A673 (cell line): Measurements from ENCODE around the gene FNDC1. TPM values are rescaled to one million over a fixed set of nuclear protein-coding genes. Genes with fewer than 3 reads are reported as not detected.

Source experiments
- BruUV-seq: library from RNA; stranded (reverse); fragments of 400-500 nt; replicated peaks from 2 replicates; lab custom pipeline; 2021; lab: Mats Ljungman, UMichigan
- CTCF ChIA-PET: fragments of 300-600 bp; sonication (Branson Sonifier 250); formaldehyde crosslinking; loops from one replicate; lab custom pipeline; 2022; ENCODE audit warnings: antibody characterized with exemption; lab: Charles Lee
- POLR2A ChIA-PET: fragments of 300-600 bp; sonication (Branson Sonifier 250); formaldehyde crosslinking; loops from one replicate; lab custom pipeline; 2022; ENCODE audit warnings: antibody characterized with exemption; ENCODE audit not compliant: low non-redundant PET; lab: Charles Lee
- DNase-seq: peaks from one replicate; pipeline ENCODE4 v3.0.0-alpha.2; 2015; ENCODE audit warnings: low spot score
- H3K27ac ChIP-seq: fragments of 200-600 bp; sonication (generic); 2 replicates; pipeline ENCODE4 v1.5.1; 2016; ENCODE audit warnings: mixed run types, low read depth, mild to moderate bottlenecking, mixed read lengths, antibody characterized with exemption, low read length; ENCODE audit not compliant: poor library complexity, severe bottlenecking
- H3K27me3 ChIP-seq: fragments of 200-600 bp; sonication (generic); replicated peaks from 2 replicates; pipeline ENCODE4 v1.6.1; 2017; ENCODE audit warnings: mixed run types, low read depth, mild to moderate bottlenecking, mixed read lengths, antibody characterized with exemption, low read length; ENCODE audit not compliant: insufficient read depth, poor library complexity
- H3K36me3 ChIP-seq: fragments of 200-600 bp; sonication (generic); 2 replicates; pipeline ENCODE4 v1.6.1; 2016; ENCODE audit warnings: mixed run types, mild to moderate bottlenecking, mixed read lengths, antibody characterized with exemption, low read length; ENCODE audit not compliant: insufficient read depth, poor library complexity, severe bottlenecking
- H3K4me1 ChIP-seq: fragments of 200-600 bp; sonication (generic); 2 replicates; pipeline ENCODE4 v1.6.1; 2017; ENCODE audit warnings: mixed run types, mild to moderate bottlenecking, mixed read lengths, antibody characterized with exemption, low read length; ENCODE audit not compliant: insufficient read depth, poor library complexity, severe bottlenecking
- H3K4me3 ChIP-seq: fragments of 200-600 bp; sonication (generic); 2 replicates; pipeline ENCODE4 v1.5.1; 2016; ENCODE audit warnings: low read depth, mixed run types, mild to moderate bottlenecking, mixed read lengths, low read length; ENCODE audit not compliant: poor library complexity, severe bottlenecking
- H3K9me3 ChIP-seq: fragments of 200-600 bp; sonication (generic); 2 replicates; pipeline ENCODE4 v1.6.1; 2016; ENCODE audit warnings: mixed run types, low read depth, mild to moderate bottlenecking, mixed read lengths, antibody characterized with exemption, low read length; ENCODE audit not compliant: poor library complexity, severe bottlenecking
- CTCF ChIP-seq: fragments of 300-800, 200-600 bp; sonication (generic); conservative IDR thresholded peaks from 2 replicates; pipeline ENCODE4 v1.5.1; 2017; ENCODE audit warnings: low read depth, mild to moderate bottlenecking, antibody characterized with exemption, low read length, moderate library complexity, mixed read lengths
- EZH2 ChIP-seq: fragments of 200-600 bp; sonication (generic); IDR thresholded peaks from 2 replicates; pipeline ENCODE4 v1.6.1; 2017; ENCODE audit warnings: borderline replicate concordance, low read depth, mild to moderate bottlenecking, mixed read lengths, antibody characterized with exemption, low read length; ENCODE audit not compliant: poor library complexity, severe bottlenecking
- intact Hi-C: fragments of 100-400 bp; cut with micrococcal nuclease; formaldehyde crosslinking; loops from one replicate; pipeline ENCODE4 v1.10.0; 2022; ENCODE audit not compliant: unreplicated experiment
- total RNA-seq: library from RNA; stranded (reverse); gene quantifications from 2 replicates; pipeline ENCODE4 v1.2.3, GENCODE V29; 2021

FNDC1 gene
- total RNA-seq, 1 experiment from 2014 or later, result not detected

GRCh38 chr6:159252955-159253508 is 83.8 kb downstream of the FNDC1 start:
- ChIA-PET CTCF (interaction anchor here (0.6 to 1.2 kb wide), 8 partner anchors 9 to 562 kb away, joined by 3 to 6 read pairs (median 4); no protein-coding TSS in a partner anchor), POLR2A (no interaction called here)
- H3K9me3 ChIP-seq, result no peaks in the 10 kb centered on the region
- intact Hi-C loops, result no loop called here
- TF ChIP-seq CTCF (peak; percentile 79), EZH2 (no peak)
- H3K4me1 ChIP-seq, result peaks cover 5% of the 10 kb centered on the region
- no TSS peak for BruUV-seq
- peak overlapping the region; percentile 17 for H3K4me3 ChIP-seq
- H3K27ac ChIP-seq, result no peak overlapping the region
- H3K36me3 ChIP-seq, result no peaks in the 10 kb centered on the region
- DNase-seq, result peak; percentile 79
- H3K27me3 ChIP-seq, result no peaks in the 10 kb centered on the region

DNA sequence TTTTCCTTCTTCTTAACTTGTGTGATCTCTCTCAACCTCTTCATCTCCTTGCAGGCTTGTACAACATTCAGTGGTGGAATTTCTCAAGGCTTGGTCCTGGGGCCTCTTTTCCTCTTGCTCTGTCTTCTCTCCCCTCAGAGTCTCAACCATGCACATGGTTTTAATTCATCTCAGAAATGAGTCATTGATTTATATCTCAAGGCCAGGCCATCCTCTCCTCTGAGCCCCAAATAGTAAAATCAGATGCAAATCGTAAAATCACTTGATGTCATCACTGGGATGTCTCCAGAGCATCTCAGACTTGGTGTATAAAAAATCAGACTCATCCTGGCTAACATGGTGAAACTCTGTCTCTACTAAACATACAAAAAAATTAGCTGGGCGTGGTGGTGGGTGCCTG is 85.0 kb downstream of the FNDC1 start:
- ChIA-PET CTCF (interaction anchor here (0.8 kb wide), 1 partner anchor 79 kb away, joined by 7 read pairs; no protein-coding TSS in a partner anchor), POLR2A (no interaction called here)
- Histone ChIP-seq H3K4me1 (peaks cover 5% of the 10 kb centered on the region), H3K9me3 (no peaks in the 10 kb centered on the region), H3K36me3 (no peaks in the 10 kb centered on the region), H3K27me3 (no peaks in the 10 kb centered on the region), H3K4me3 (no peak overlapping the region), H3K27ac (no peak overlapping the region)
- no peak for TF ChIP-seq EZH2
- TF ChIP-seq CTCF, result no peak
- no peak for DNase-seq
- intact Hi-C loops, result no loop called here
- no TSS peak for BruUV-seq

GRCh38 chr6:159255434-159255951 is 86.3 kb downstream of the FNDC1 start:
- intact Hi-C loops, result no loop called here
- no peak overlapping the region for H3K27ac ChIP-seq
- peaks cover 5% of the 10 kb centered on the region for H3K4me1 ChIP-seq
- no peaks in the 10 kb centered on the region for H3K9me3 ChIP-seq
- TF ChIP-seq EZH2, result no peak
- TF ChIP-seq CTCF, result no peak
- no peak for DNase-seq
- CTCF ChIA-PET, result no interaction called here
- no peaks in the 10 kb centered on the region for H3K27me3 ChIP-seq
- no peaks in the 10 kb centered on the region for H3K36me3 ChIP-seq
- H3K4me3 ChIP-seq, result no peak overlapping the region
- POLR2A ChIA-PET, result no interaction called here
- no TSS peak for BruUV-seq
